ENCODE data around the gene SORCS2.
"Not testable (repeated sequence)": the region's sequence is repeated elsewhere in the genome, so short reads cannot be mapped to it uniquely, and the experiment has no call there.

The SORCS2 gene

GRCh38 chr4:7561557-7561956, 369.2 kb downstream of the SORCS2 start:
- FAIRE-seq: no peak
- DNase-seq (ENCODE audit: extremely low spot score, insufficient read length, low read depth): no peak

GRCh38 chr4:7564242-7564641, 371.9 kb downstream of the SORCS2 start:
- FAIRE-seq (no peak), DNase-seq (ENCODE audit: extremely low spot score, insufficient read length, low read depth) (no peak)

- no peak for DNase-seq (ENCODE audit: extremely low spot score, insufficient read length, low read depth)
- FAIRE-seq: no peak
Measured at GRCh38 chr4:7565483-7565882, 373.1 kb downstream of the SORCS2 start.

- no peak for DNase-seq (ENCODE audit: extremely low spot score, insufficient read length, low read depth)
- FAIRE-seq: no peak
Measured at GRCh38 chr4:7569810-7570783, 377.8 kb downstream of the SORCS2 start.

- no peak for FAIRE-seq
Measured at GRCh38 chr4:7571001-7571400, 378.7 kb downstream of the SORCS2 start.

GRCh38 chr4:7571701-7572100, 379.4 kb downstream of the SORCS2 start:
- DNase-seq (ENCODE audit: extremely low spot score, insufficient read length, low read depth): no peak
- no peak for FAIRE-seq

More at GRCh38 chr4:7571001-7571400, 378.7 kb downstream of the SORCS2 start:
- DNase-seq (ENCODE audit: extremely low spot score, insufficient read length, low read depth): no peak

- FAIRE-seq (no peak), DNase-seq (ENCODE audit: extremely low spot score, insufficient read length, low read depth) (no peak)
Measured at GRCh38 chr4:7572894-7573293, 380.6 kb downstream of the SORCS2 start.

GRCh38 chr4:7573576-7574091, 381.3 kb downstream of the SORCS2 start:
- FAIRE-seq (no peak), DNase-seq (ENCODE audit: extremely low spot score, insufficient read length, low read depth) (no peak)

GRCh38 chr4:7574287-7575014, 382.1 kb downstream of the SORCS2 start:
- DNase-seq (ENCODE audit: extremely low spot score, insufficient read length, low read depth) (no peak), FAIRE-seq (no peak)

GRCh38 chr4:7575426-7575825, 383.1 kb downstream of the SORCS2 start:
- DNase-seq (ENCODE audit: extremely low spot score, insufficient read length, low read depth) (no peak), FAIRE-seq (no peak)

- FAIRE-seq; DNase-seq (ENCODE audit: extremely low spot score, insufficient read length, low read depth): not testable (repeated sequence)
Measured at GRCh38 chr4:7577361-7578039, 385.2 kb downstream of the SORCS2 start.

GRCh38 chr4:7581477-7581876, 389.1 kb downstream of the SORCS2 start:
- DNase-seq (ENCODE audit: extremely low spot score, insufficient read length, low read depth): no peak
- FAIRE-seq: no peak

GRCh38 chr4:7582313-7583097, 390.2 kb downstream of the SORCS2 start:
- DNase-seq (ENCODE audit: extremely low spot score, insufficient read length, low read depth): no peak
- FAIRE-seq: no peak

- no peak for DNase-seq (ENCODE audit: extremely low spot score, insufficient read length, low read depth)
- no peak for FAIRE-seq
Measured at GRCh38 chr4:7584098-7584497, 391.8 kb downstream of the SORCS2 start.

- DNase-seq (ENCODE audit: extremely low spot score, insufficient read length, low read depth): no peak
- no peak for FAIRE-seq
Measured at GRCh38 chr4:7584606-7585159, 392.3 kb downstream of the SORCS2 start.

- FAIRE-seq (no peak), DNase-seq (ENCODE audit: extremely low spot score, insufficient read length, low read depth) (no peak)
Measured at GRCh38 chr4:7585768-7586167, 393.4 kb downstream of the SORCS2 start.

GRCh38 chr4:7587433-7588405, 395.4 kb downstream of the SORCS2 start:
- FAIRE-seq (no peak), DNase-seq (ENCODE audit: extremely low spot score, insufficient read length, low read depth) (no peak)

- no peak for FAIRE-seq
- no peak for DNase-seq (ENCODE audit: extremely low spot score, insufficient read length, low read depth)
Measured at GRCh38 chr4:7590189-7590588, 397.9 kb downstream of the SORCS2 start.
